Thyroid gland (tissue), 4 donors: Measurements from ENCODE around the gene DNAJC16. TPM values are rescaled to one million over a fixed set of nuclear protein-coding genes. Genes with fewer than 3 reads are reported as not detected.

Experiments used
- DNase-seq, 2 donors: peaks; one replicate each; pipeline ENCODE4 v3.0.0-alpha.2; 2019
- H3K27ac ChIP-seq, 3 donors: fragments of 200-600 bp; sonication (generic); 1 replicate in 2 of 3; 2 replicates in 1 of 3; pipeline ENCODE4 v1.5.1; 2016 to 2019; ENCODE audit warnings: mild to moderate bottlenecking in 1 of 3, moderate library complexity in 1 of 3
- H3K27me3 ChIP-seq: fragments of 200-600 bp; sonication (generic); one replicate; pipeline ENCODE4 v1.5.1; 2019
- H3K36me3 ChIP-seq, 2 donors: fragments of 200-600 bp; sonication (generic); one replicate each; pipeline ENCODE4 v1.5.1; 2016 to 2019
- H3K4me1 ChIP-seq, 2 donors: fragments of 200-600 bp; sonication (generic); one replicate each; pipeline ENCODE4 v1.5.1; 2017 to 2019
- H3K4me3 ChIP-seq, 3 donors: fragments of 200-600 bp; sonication (generic); replicated peaks in 1 of 3; 1 replicate in 2 of 3; 2 replicates in 1 of 3; pipeline ENCODE4 v1.5.1; 2016; ENCODE audit warnings: mild to moderate bottlenecking in 1 of 3
- H3K9me3 ChIP-seq: fragments of 200-600 bp; sonication (generic); one replicate; pipeline ENCODE4 v1.5.1; 2017
- POLR2A ChIP-seq, 2 donors: fragments of 450-650 bp; IDR thresholded peaks; one replicate each; pipeline ENCODE4 v1.6.1; 2017; ENCODE audit warnings: antibody characterized with exemption in 2 of 2, mild to moderate bottlenecking in 2 of 2, moderate library complexity in 1 of 2
- WGBS, 2 donors: methylation state at CpG; one replicate each; pipeline ENCODE4 v1.1.5; 2017; 5-methylcytosine and 5-hydroxymethylcytosine counted together
- intact Hi-C: fragments of 100-400 bp; cut with DNase I; formaldehyde crosslinking; loops from one replicate; pipeline ENCODE4 v1.15.1; 2023
- total RNA-seq, 4 donors: library from RNA; depleted of rRNA; stranded (reverse); fragments of >200 nt; gene quantifications; one replicate each; pipeline ENCODE4 v1.2.3, GENCODE V29; 2016
- TF ChIP-seq, protein P1 (sequence below), 6 experiments: fragments of 200-600 bp in 3 of 6; fragments of 450-650 bp in 3 of 6; sonication (generic) in 3 of 6; IDR thresholded peaks; one replicate each; pipeline ENCODE4 v1.5.1; 2016 to 2019; ENCODE audit warnings: antibody characterized with exemption in 6 of 6, mild to moderate bottlenecking in 2 of 6, inconsistent platforms in 1 of 6, moderate library complexity in 1 of 6

The DNAJC16 gene
- total RNA-seq, 4 donors from 2014 or later: 24.3 to 46.8 (median 29.7) TPM

- H3K4me3 ChIP-seq: no peak overlapping the region
- no peaks in the 10 kb centered on the region for H3K9me3 ChIP-seq
- H3K36me3 ChIP-seq: no peaks in the 10 kb centered on the region
- WGBS, 2 donors: 68 to 72% methylated on average over 11 to 14 of the region's 16 CpGs
- H3K27me3 ChIP-seq: no peaks in the 10 kb centered on the region
- DNase-seq: peak; percentile 9 to 26
- TF ChIP-seq, protein P1, sequence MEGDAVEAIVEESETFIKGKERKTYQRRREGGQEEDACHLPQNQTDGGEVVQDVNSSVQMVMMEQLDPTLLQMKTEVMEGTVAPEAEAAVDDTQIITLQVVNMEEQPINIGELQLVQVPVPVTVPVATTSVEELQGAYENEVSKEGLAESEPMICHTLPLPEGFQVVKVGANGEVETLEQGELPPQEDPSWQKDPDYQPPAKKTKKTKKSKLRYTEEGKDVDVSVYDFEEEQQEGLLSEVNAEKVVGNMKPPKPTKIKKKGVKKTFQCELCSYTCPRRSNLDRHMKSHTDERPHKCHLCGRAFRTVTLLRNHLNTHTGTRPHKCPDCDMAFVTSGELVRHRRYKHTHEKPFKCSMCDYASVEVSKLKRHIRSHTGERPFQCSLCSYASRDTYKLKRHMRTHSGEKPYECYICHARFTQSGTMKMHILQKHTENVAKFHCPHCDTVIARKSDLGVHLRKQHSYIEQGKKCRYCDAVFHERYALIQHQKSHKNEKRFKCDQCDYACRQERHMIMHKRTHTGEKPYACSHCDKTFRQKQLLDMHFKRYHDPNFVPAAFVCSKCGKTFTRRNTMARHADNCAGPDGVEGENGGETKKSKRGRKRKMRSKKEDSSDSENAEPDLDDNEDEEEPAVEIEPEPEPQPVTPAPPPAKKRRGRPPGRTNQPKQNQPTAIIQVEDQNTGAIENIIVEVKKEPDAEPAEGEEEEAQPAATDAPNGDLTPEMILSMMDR (IDR thresholded peaks at IDR 0.05): no peak
- no peak for TF ChIP-seq POLR2A (IDR thresholded peaks at IDR 0.05)
- H3K27ac ChIP-seq: peak overlapping the region; percentile 55 to 74 (median 71)
- intact Hi-C loops: no loop called here
- peaks cover 13 to 21% of the 10 kb centered on the region in 2 donors for H3K4me1 ChIP-seq
These were observed 52.5 kb downstream of the DNAJC16 start for GRCh38 chr1:15578921-15579682.

- intact Hi-C loops: no loop called here
- no peaks in the 10 kb centered on the region for H3K9me3 ChIP-seq
- no peak overlapping the region for H3K4me3 ChIP-seq
- H3K36me3 ChIP-seq: no peaks in the 10 kb centered on the region
- no peaks in the 10 kb centered on the region for H3K27me3 ChIP-seq
- peaks cover 13 to 26% of the 10 kb centered on the region in 2 donors for H3K4me1 ChIP-seq
- TF ChIP-seq, protein P1 (IDR thresholded peaks at IDR 0.05): no peak
- TF ChIP-seq POLR2A (IDR thresholded peaks at IDR 0.05): no peak
- H3K27ac ChIP-seq: peak overlapping the region; percentile 55 to 74 (median 71)
- peak in 1 of 2 donors; percentile 21 for DNase-seq
These were observed 53.0 kb downstream of the DNAJC16 start for GRCh38 chr1:15579683-15580047.

GRCh38 chr1:15583016-15583706 is 56.5 kb downstream of the DNAJC16 start:
- Histone ChIP-seq H3K4me3 (no peak overlapping the region), H3K36me3 (no peaks in the 10 kb centered on the region), H3K27ac (no peak overlapping the region), H3K9me3 (no peaks in the 10 kb centered on the region), H3K4me1 (peaks cover 16 to 27% of the 10 kb centered on the region in 2 donors), H3K27me3 (no peaks in the 10 kb centered on the region)
- no peak for TF ChIP-seq POLR2A (IDR thresholded peaks at IDR 0.05)
- TF ChIP-seq, protein P1 (IDR thresholded peaks at IDR 0.05): no peak
- DNase-seq: no peak
- intact Hi-C loops: no loop called here
- WGBS, 2 donors: 96 to 97% methylated on average over 15 to 18 of the region's 18 CpGs

DNA sequence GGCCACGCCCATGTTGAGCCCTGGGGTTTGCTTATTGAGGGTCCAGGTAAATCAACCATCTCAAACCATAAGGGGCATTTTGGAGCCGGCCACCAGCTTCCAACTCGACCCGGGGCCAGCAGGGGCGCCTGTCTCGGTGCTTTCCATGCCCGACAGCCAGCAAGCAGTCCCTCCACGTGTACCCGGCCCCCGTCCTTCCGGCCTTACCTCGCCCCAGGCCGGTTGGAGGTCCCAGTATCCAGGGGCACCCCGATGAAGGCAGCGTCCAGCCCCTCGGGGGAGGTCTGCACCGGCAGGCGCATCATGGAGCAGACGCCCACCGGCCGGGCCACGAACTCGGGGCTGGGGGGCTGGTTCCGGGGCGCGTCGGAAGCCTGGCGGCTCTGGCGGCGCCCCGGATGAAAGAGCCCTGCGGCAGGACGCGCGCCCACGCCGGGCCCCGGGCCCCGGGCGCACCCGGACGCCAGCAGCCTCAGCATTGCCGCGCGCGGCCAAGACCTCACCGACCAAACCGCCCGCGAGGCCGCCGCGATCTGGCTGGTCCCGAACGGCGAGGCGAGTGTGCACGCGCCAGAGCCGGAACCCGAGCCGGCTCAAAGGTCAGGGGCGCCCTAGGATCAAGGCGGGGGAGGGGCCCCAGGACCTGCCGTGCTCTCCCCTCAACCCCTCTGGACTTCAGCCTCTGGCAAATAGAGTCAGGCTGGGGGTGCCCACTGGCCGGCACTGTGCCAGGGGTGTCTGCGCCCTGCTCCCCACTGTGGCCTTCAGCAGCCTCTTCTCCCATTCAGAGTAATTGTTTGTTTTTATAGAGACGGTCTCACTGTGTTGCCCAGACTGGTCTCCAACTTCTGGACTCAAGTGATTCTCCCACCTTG is 58.1 kb downstream of the DNAJC16 start, which contains the start of gene AGMAT:
TSS of gene AGMAT (minus strand) at position 563 of the 875 bp plus-strand sequence. CDS start at position 479, 84 bp downstream.
- H3K9me3 ChIP-seq: no peaks in the 10 kb centered on the region
- H3K27ac ChIP-seq: no peak within 1 kb of the TSS
- 14 to 32% methylated on average over 4 to 8 of the region's 68 CpGs for WGBS, 2 donors
- no peaks in the 10 kb centered on the region for H3K27me3 ChIP-seq
- intact Hi-C loops: no loop called here
- DNase-seq: peak; percentile 27 to 53
- no peaks in the 10 kb centered on the region for H3K36me3 ChIP-seq
- TF ChIP-seq, protein P1 (IDR thresholded peaks at IDR 0.05): peak in 3 of 6 experiments; percentile 13 to 30 (median 14)
- TF ChIP-seq POLR2A (IDR thresholded peaks at IDR 0.05): no peak
- peak within 1 kb of the TSS in 1 of 3 donors; percentile 43 for H3K4me3 ChIP-seq
- peaks cover 8 to 15% of the 10 kb centered on the region in 2 donors for H3K4me1 ChIP-seq
